Trophoblast cell (in vitro differentiated cells and primary cell): Measurements from ENCODE around the gene RNF181.
"Not testable (repeated sequence)": the region's sequence is repeated elsewhere in the genome, so short reads cannot be mapped to it uniquely, and the experiment has no call there.

Experiments
- DNase-seq, 2 donors: peaks; one replicate each; pipeline ENCODE4 v3.0.0-alpha.2; 2016
- H2AFZ ChIP-seq: 2 replicates; pipeline ENCODE4 v1.6.1; 2013; ENCODE audit warnings: low read length, moderate library complexity, mild to moderate bottlenecking; ENCODE audit not compliant: insufficient read depth, poor library complexity
- H2AK5ac ChIP-seq: 2 replicates; pipeline ENCODE4 v1.6.1; 2013; ENCODE audit warnings: mild to moderate bottlenecking, low read length
- H2BK120ac ChIP-seq: 2 replicates; pipeline ENCODE4 v1.6.1; 2013; ENCODE audit warnings: low read length, mild to moderate bottlenecking, moderate library complexity; ENCODE audit not compliant: insufficient read depth, poor library complexity
- H2BK12ac ChIP-seq: 2 replicates; pipeline ENCODE4 v1.6.1; 2013; ENCODE audit warnings: mild to moderate bottlenecking, low read length, moderate library complexity
- H2BK5ac ChIP-seq: 2 replicates; pipeline ENCODE4 v1.6.1; 2013; ENCODE audit warnings: low read length, low read depth, moderate library complexity, mild to moderate bottlenecking; ENCODE audit not compliant: poor library complexity
- H3K14ac ChIP-seq: 2 replicates; pipeline ENCODE4 v1.6.1; 2013; ENCODE audit warnings: mild to moderate bottlenecking, low read length
- H3K18ac ChIP-seq: 2 replicates; pipeline ENCODE4 v1.6.1; 2013; ENCODE audit warnings: mild to moderate bottlenecking, low read length
- H3K23ac ChIP-seq: 2 replicates; pipeline ENCODE4 v1.6.1; 2013; ENCODE audit warnings: low read length
- H3K27ac ChIP-seq: 2 replicates; pipeline ENCODE4 v1.5.1; 2013; ENCODE audit warnings: low read depth, mild to moderate bottlenecking, inconsistent platforms, low read length, moderate library complexity
- H3K27me3 ChIP-seq: 2 replicates; pipeline ENCODE4 v1.6.1; 2013; ENCODE audit warnings: inconsistent platforms, mild to moderate bottlenecking, low read length, moderate library complexity; ENCODE audit not compliant: insufficient read depth
- H3K36me3 ChIP-seq, 2 experiments: 1 replicate in 1 of 2; 2 replicates in 1 of 2; pipeline ENCODE4 v1.6.1; 2013; ENCODE audit warnings: low read length in 2 of 2, mild to moderate bottlenecking in 2 of 2, moderate library complexity in 1 of 2; ENCODE audit not compliant: insufficient read depth in 2 of 2, control insufficient read depth in 1 of 2
- H3K4ac ChIP-seq: 2 replicates; pipeline ENCODE4 v1.6.1; 2013; ENCODE audit warnings: low read depth, mild to moderate bottlenecking, low read length, moderate library complexity
- H3K4me1 ChIP-seq, 2 experiments: 1 replicate in 1 of 2; 2 replicates in 1 of 2; pipeline ENCODE4 v1.6.1; 2013; ENCODE audit warnings: low read length in 2 of 2, mild to moderate bottlenecking in 2 of 2, moderate library complexity in 1 of 2; ENCODE audit not compliant: insufficient read depth in 2 of 2, control insufficient read depth in 1 of 2
- H3K4me2 ChIP-seq: 2 replicates; pipeline ENCODE4 v1.6.1; 2013; ENCODE audit warnings: inconsistent platforms, mild to moderate bottlenecking, low read length, moderate library complexity
- H3K4me3 ChIP-seq: 2 replicates; pipeline ENCODE4 v1.5.1; 2013; ENCODE audit warnings: mild to moderate bottlenecking, low read depth, low read length, inconsistent platforms
- H3K79me1 ChIP-seq: one replicate; pipeline ENCODE4 v1.6.1; 2013; ENCODE audit warnings: low read length
- H3K79me2 ChIP-seq: 2 replicates; pipeline ENCODE4 v1.6.1; 2013; ENCODE audit warnings: low read length, mild to moderate bottlenecking; ENCODE audit not compliant: control insufficient read depth, insufficient read depth, poor library complexity
- H3K9ac ChIP-seq: 2 replicates; pipeline ENCODE4 v1.6.1; 2013; ENCODE audit warnings: mild to moderate bottlenecking, low read length
- H3K9me3 ChIP-seq: 2 replicates; pipeline ENCODE4 v1.6.1; 2013; ENCODE audit warnings: low read depth, mild to moderate bottlenecking, control low read depth, inconsistent platforms, low read length; ENCODE audit not compliant: insufficient read depth
- H4K12ac ChIP-seq: 2 replicates; pipeline ENCODE4 v1.6.1; 2013; ENCODE audit warnings: low read depth, mild to moderate bottlenecking, low read length, moderate library complexity
- H4K8ac ChIP-seq: 2 replicates; pipeline ENCODE4 v1.6.1; 2013; ENCODE audit warnings: low read depth, mild to moderate bottlenecking, low read length, moderate library complexity
- H4K91ac ChIP-seq: one replicate; pipeline ENCODE4 v1.6.1; 2013; ENCODE audit warnings: low read depth, mild to moderate bottlenecking, low read length, moderate library complexity
- WGBS: extraction: QIAGEN DNeasy Blood & Tissue Kit; methylation state at CpG from one replicate; pipeline ENCODE4 v1.1.7; 2013; ENCODE audit warnings: missing lambda C conversion rate; ENCODE audit not compliant: insufficient read length, insufficient coverage; ENCODE audit errors: extremely low coverage; 5-methylcytosine and 5-hydroxymethylcytosine counted together

The RNF181 gene

DNA sequence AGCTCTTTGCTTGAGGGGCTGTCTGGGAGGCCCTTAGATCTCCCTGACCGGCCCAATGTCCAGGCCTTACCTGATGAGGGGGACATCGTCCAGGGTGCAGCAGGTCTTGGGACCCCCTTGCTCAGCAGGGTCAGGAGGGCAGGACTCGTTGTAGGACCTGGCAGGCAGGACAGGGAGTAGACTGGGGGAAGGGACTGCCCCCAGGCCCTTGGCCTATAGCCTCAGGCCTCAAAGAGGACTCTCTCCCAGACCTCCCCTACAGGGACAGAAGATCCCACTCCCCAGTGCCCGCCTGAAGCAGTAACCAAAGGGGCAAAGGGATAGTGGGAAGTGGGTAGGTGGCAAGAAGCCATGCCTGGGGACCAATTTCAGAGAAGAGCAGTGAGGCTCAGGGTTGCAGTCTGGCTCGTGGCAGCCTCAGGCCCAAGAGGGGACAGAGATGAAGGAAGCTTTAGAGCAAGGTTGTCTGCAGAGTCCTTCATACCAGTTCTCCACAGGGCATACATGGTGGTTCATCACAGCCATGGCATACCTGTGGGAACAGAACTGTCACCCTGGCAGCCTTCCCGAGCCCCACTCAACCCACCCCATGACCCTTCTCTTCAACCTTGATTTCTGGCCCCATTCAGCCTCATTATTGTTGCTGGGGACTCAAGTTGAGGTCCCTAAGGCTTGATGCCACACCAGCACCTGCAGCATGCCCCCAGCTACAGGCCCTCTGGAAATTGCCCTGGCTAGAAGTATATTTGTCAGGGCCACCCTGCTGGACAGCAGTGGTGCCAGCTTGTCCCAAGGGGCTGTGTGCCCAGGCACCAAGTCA lies 5.6 kb downstream of the RNF181 start:
- H2AFZ ChIP-seq, result no peak overlapping the region
- no peak overlapping the region for H4K12ac ChIP-seq
- H3K9me3 ChIP-seq, result peaks cover 3% of the 10 kb centered on the region
- no peak overlapping the region for H3K14ac ChIP-seq
- H3K79me2 ChIP-seq, result peaks cover 6% of the 10 kb centered on the region
- peaks cover 28 to 32% of the 10 kb centered on the region in 2 experiments for H3K36me3 ChIP-seq
- H2BK12ac ChIP-seq, result no peak overlapping the region
- no peak overlapping the region for H2AK5ac ChIP-seq
- no peak overlapping the region for H3K4ac ChIP-seq
- H2BK120ac ChIP-seq, result no peak overlapping the region
- H3K27ac ChIP-seq, result no peak overlapping the region
- H3K4me3 ChIP-seq, result no peak overlapping the region
- H3K4me2 ChIP-seq, result peak overlapping the region; percentile 92
- H4K8ac ChIP-seq, result no peak overlapping the region
- no peak overlapping the region for H4K91ac ChIP-seq
- H3K9ac ChIP-seq, result no peak overlapping the region
- no peak for DNase-seq
- no peak overlapping the region for H2BK5ac ChIP-seq
- no peak overlapping the region for H3K23ac ChIP-seq
- peaks cover 8% of the 10 kb centered on the region for H3K79me1 ChIP-seq
- H3K4me1 ChIP-seq, result peaks cover 7 to 28% of the 10 kb centered on the region in 2 experiments
- no peaks in the 10 kb centered on the region for H3K27me3 ChIP-seq
- no CpG with 5 or more reads among the region's 6 CpGs for WGBS
- peak overlapping the region; percentile 87 for H3K18ac ChIP-seq

GRCh38 chr2:85601771-85602475 lies 6.4 kb downstream of the RNF181 start:
- no CpG with 5 or more reads among the region's 36 CpGs for WGBS
- Histone ChIP-seq H2BK5ac (peak overlapping the region; percentile 52), H2BK12ac (no peak overlapping the region), H3K27ac (peak overlapping the region; percentile 56), H2AK5ac (peak overlapping the region; percentile 59), H3K36me3 (peaks cover 24 to 27% of the 10 kb centered on the region in 2 experiments), H3K79me1 (peaks cover 8% of the 10 kb centered on the region), H3K9me3 (peaks cover 3% of the 10 kb centered on the region), H3K4me3 (peak overlapping the region; percentile 98), H3K4ac (peak overlapping the region; percentile 13), H3K14ac (peak overlapping the region; percentile 68), H3K4me1 (peaks cover 5 to 23% of the 10 kb centered on the region in 2 experiments), H3K23ac (no peak overlapping the region), H4K91ac (peak overlapping the region; percentile 67), H3K18ac (peak overlapping the region; percentile 87), H3K4me2 (peak overlapping the region; percentile 92), H3K79me2 (peaks cover 6% of the 10 kb centered on the region), H2AFZ (peak overlapping the region; percentile 46), H4K8ac (peak overlapping the region; percentile 66), H3K27me3 (no peaks in the 10 kb centered on the region), H3K9ac (peak overlapping the region; percentile 90), H2BK120ac (no peak overlapping the region), H4K12ac (peak overlapping the region; percentile 76)
- DNase-seq, result peak; percentile 52 to 75

DNA sequence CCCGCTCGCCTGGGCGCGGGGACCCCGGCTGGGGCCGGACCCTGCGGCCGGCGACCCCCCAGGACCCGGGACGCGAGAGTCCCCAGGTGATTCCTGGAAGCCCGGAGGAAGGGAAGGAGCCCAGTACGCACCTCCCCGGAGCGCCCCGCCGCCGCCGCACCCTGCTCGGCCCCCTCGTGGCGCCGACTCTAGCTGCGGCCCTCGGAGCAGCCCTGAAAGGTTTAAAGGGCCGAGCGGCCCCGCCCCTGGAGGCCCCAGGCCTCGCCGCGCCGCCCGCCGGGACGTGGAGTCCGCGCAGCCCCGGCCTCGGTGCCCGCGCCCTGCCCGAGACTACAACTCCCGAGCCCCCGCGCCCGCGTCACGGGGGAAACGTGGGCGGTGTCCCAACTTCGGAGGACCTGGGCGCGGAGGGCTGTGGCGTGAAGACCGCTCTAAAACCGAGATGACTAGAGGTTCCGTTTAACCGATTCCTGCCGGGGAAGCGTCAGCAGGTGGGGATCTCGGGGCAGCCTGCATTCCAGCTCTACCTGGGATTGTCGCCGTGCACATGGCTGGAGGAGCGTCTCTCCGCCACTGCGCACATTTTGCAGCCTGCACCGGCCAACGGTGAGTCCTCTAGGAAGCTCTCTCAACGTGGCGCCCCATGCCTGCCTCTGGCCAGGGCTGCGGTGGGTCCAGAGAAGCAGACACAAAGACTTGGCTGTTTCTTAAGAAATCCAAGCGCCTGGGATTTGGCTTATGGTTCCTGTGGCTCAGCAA lies 7.1 kb downstream of the RNF181 start, which contains the start of gene TMEM150A:
TSS of gene TMEM150A (minus strand) at position 223 of the 759 bp plus-strand sequence. CDS start 750 bp downstream, outside the sequence.
- H4K8ac ChIP-seq, result peak within 1 kb of the TSS; percentile 66
- no peaks in the 10 kb centered on the region for H3K27me3 ChIP-seq
- peak within 1 kb of the TSS; percentile 90 for H3K9ac ChIP-seq
- peak within 1 kb of the TSS; percentile 67 for H4K91ac ChIP-seq
- peak within 1 kb of the TSS; percentile 76 for H4K12ac ChIP-seq
- peaks cover 6% of the 10 kb centered on the region for H3K79me2 ChIP-seq
- no peak within 1 kb of the TSS for H3K23ac ChIP-seq
- H3K27ac ChIP-seq, result peak within 1 kb of the TSS; percentile 56
- H3K4me1 ChIP-seq, result peaks cover 5 to 22% of the 10 kb centered on the region in 2 experiments
- no peak within 1 kb of the TSS for H2BK12ac ChIP-seq
- WGBS, result no CpG with 5 or more reads among the region's 73 CpGs
- no peak within 1 kb of the TSS for H2BK120ac ChIP-seq
- peaks cover 16 to 21% of the 10 kb centered on the region in 2 experiments for H3K36me3 ChIP-seq
- peaks cover 3% of the 10 kb centered on the region for H3K9me3 ChIP-seq
- peak within 1 kb of the TSS; percentile 68 for H3K14ac ChIP-seq
- peak within 1 kb of the TSS; percentile 87 for H3K18ac ChIP-seq
- peak within 1 kb of the TSS; percentile 98 for H3K4me3 ChIP-seq
- H2AK5ac ChIP-seq, result peak within 1 kb of the TSS; percentile 59
- H2BK5ac ChIP-seq, result peak within 1 kb of the TSS; percentile 52
- H3K4me2 ChIP-seq, result peak within 1 kb of the TSS; percentile 92
- H3K79me1 ChIP-seq, result peaks cover 8% of the 10 kb centered on the region
- peak within 1 kb of the TSS; percentile 13 for H3K4ac ChIP-seq
- DNase-seq, result peak; percentile 80 to 92
- H2AFZ ChIP-seq, result peak within 1 kb of the TSS; percentile 46

- H3K4ac ChIP-seq, H3K79me1 ChIP-seq, H3K23ac ChIP-seq: not testable (repeated sequence)
Measured at GRCh38 chr2:85604133-85604444, 8.5 kb downstream of the RNF181 start.

More at GRCh38 chr2:85604133-85604444, 8.5 kb downstream of the RNF181 start:
- not testable (repeated sequence) for DNase-seq, H3K9ac ChIP-seq, H4K12ac ChIP-seq, H3K18ac ChIP-seq, H2BK12ac ChIP-seq, H2BK120ac ChIP-seq, H2BK5ac ChIP-seq, H3K9me3 ChIP-seq, H3K4me2 ChIP-seq, H3K27ac ChIP-seq, H3K14ac ChIP-seq, H3K79me2 ChIP-seq, H4K91ac ChIP-seq, H3K4me3 ChIP-seq, H4K8ac ChIP-seq, H2AK5ac ChIP-seq, H2AFZ ChIP-seq, H3K27me3 ChIP-seq
- Histone ChIP-seq H3K4me1 (peaks cover 5 to 22% of the 10 kb centered on the region in 2 experiments), H3K36me3 (peaks cover 14 to 24% of the 10 kb centered on the region in 2 experiments)
- WGBS, result no CpG with 5 or more reads among the region's 3 CpGs
